Small intestine (tissue), 4 donors: ENCODE results near the gene HNRNPD. TPM values are rescaled to one million over a fixed set of nuclear protein-coding genes. Genes with fewer than 3 reads are reported as not detected.

Experiments
- polyA plus RNA-seq, 4 donors: library from polyadenylated mRNA; stranded (reverse) in 3 of 4; unstranded in 1 of 4; fragments of 200-250 nt in 3 of 4; fragments of 120-200 nt in 1 of 4; gene quantifications; one replicate each; pipeline versions ENCODE4 v1.2.1 to v1.2.3, GENCODE V29; 2013
- donor health status: healthy with polysubstance abuse.
- donor health status: Bipolar disorder and iron deficiency.
- donor health status: healthy.

HNRNPD gene
- polyA plus RNA-seq, 4 donors: 122 to 365 (median 170) TPM

Other genes with a start within 250 kb of the HNRNPD start
- gene HNRNPDL, start 56.5 kb upstream of the HNRNPD start, polyA plus RNA-seq: 100 to 1,000 TPM in 3 of 4 donors, 10 to 100 TPM in 1; 96.6 to 335 (median 158) TPM
- 10 to 100 TPM; 25.3 to 45.8 (median 37.7) TPM for gene ENOPH1, start 56.6 kb upstream of the HNRNPD start, polyA plus RNA-seq
- gene TMEM150C, start 188.0 kb upstream of the HNRNPD start, polyA plus RNA-seq: 1 to 10 TPM in 3 of 4 donors, under 1 TPM in 1; 0.45 to 6.2 (median 1.8) TPM